C4-2B (cell line): ENCODE data around the gene REXO4.

Experiments
- CTCF ChIP-seq: fragments of 450-650 bp; conservative IDR thresholded peaks from 2 replicates; pipeline ENCODE4 v1.5.1; 2017; ENCODE audit warnings: mild to moderate bottlenecking
- ZFX ChIP-seq: fragments of 450-650 bp; IDR thresholded peaks from 2 replicates; pipeline ENCODE4 v1.6.1; 2017

DNA sequence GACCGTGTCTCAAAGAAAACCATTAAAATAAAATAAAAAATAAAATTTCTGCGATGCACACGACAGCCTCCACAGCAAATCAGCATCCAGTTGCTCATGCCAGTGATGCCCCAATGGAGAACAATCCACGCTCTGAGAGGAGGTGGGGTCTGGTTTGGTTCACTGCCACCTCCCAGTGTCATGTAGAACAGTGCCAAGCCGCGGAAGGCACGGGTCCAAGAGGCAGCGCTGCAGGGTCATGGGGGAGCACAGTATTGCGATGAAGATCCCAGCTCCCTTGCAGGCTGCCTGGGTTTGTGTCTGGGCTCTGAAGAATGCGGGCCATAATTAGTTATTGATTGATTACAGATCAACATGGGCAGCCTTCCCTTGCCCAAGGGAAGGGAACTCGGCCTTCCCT is 35.8 kb upstream of the REXO4 start:
- TF ChIP-seq CTCF = no peak
- no peak for TF ChIP-seq ZFX
